Measurements from ENCODE around the gene GPR158.

The GPR158 gene

DNA sequence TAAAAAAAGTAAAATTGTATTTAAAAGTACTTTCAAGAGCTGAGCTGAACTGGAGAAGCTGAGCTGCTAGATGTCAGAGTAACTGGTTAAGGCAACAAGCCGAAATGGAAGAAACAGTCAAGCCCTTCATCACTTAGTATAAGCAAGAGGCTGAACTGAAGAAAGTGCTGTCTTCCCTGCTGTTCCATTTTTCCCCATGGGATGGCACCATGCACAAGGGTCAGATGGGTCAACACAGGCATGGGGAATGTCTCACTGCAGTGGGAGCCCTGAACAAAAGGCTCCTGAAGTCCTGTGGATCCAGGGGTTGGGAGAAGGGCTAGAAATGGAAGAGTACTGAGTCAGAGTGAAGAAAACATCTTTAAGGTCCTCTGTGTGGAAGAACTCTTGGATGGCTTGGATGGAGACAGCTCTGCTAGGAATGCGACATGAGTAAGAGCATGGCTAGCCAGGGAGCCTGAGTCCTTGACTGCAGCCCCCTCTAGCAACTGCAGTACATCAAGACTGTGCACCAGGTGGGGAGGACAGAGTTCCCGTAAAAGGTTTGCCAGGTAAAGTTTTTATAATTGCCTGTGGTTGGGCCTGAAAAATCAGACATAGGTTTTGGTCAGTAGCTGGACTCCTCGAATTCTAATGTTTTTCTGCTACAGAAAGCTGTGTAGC, 348.3 kb downstream of the GPR158 start:
- Histone ChIP-seq H3K4me3 (ENCODE audit: low read depth, low read length) (no peak overlapping the region), H3K36me3 (no peaks in the 10 kb centered on the region), H3K9me3 (no peaks in the 10 kb centered on the region), H3K4me1 (peaks cover 4% of the 10 kb centered on the region), H3K27me3 (no peaks in the 10 kb centered on the region)
- DNase-seq: peak; percentile 55
- TF ChIP-seq, protein P1, sequence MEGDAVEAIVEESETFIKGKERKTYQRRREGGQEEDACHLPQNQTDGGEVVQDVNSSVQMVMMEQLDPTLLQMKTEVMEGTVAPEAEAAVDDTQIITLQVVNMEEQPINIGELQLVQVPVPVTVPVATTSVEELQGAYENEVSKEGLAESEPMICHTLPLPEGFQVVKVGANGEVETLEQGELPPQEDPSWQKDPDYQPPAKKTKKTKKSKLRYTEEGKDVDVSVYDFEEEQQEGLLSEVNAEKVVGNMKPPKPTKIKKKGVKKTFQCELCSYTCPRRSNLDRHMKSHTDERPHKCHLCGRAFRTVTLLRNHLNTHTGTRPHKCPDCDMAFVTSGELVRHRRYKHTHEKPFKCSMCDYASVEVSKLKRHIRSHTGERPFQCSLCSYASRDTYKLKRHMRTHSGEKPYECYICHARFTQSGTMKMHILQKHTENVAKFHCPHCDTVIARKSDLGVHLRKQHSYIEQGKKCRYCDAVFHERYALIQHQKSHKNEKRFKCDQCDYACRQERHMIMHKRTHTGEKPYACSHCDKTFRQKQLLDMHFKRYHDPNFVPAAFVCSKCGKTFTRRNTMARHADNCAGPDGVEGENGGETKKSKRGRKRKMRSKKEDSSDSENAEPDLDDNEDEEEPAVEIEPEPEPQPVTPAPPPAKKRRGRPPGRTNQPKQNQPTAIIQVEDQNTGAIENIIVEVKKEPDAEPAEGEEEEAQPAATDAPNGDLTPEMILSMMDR (IDR thresholded peaks at IDR 0.05; ENCODE audit: low read depth, low read length): peak; percentile 63

DNA sequence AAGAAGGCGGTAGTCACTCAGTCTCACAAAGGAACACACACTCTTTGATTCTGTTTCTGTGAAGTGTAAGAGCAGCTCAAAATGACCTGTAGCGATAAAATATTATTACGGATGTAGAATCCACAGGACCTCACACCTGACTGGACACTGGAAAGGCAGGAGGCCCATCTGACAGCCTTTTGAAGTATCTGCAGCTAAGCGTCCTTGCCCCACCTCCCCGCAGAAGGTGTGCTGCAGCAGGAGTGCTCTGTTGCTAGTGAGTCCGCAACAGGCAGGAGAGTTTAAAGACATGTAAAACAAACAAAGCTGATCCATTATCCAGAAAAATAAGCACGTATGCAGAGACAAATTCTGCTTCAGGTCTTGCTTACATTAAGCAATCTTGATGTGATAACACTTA, 355.5 kb downstream of the GPR158 start:
- Histone ChIP-seq H3K36me3 (no peaks in the 10 kb centered on the region), H3K4me1 (no peaks in the 10 kb centered on the region), H3K9me3 (no peaks in the 10 kb centered on the region), H3K4me3 (ENCODE audit: low read depth, low read length) (no peak overlapping the region), H3K27me3 (no peaks in the 10 kb centered on the region)
- no peak for DNase-seq
- TF ChIP-seq, protein P1 (IDR thresholded peaks at IDR 0.05; ENCODE audit: low read depth, low read length): no peak

DNA sequence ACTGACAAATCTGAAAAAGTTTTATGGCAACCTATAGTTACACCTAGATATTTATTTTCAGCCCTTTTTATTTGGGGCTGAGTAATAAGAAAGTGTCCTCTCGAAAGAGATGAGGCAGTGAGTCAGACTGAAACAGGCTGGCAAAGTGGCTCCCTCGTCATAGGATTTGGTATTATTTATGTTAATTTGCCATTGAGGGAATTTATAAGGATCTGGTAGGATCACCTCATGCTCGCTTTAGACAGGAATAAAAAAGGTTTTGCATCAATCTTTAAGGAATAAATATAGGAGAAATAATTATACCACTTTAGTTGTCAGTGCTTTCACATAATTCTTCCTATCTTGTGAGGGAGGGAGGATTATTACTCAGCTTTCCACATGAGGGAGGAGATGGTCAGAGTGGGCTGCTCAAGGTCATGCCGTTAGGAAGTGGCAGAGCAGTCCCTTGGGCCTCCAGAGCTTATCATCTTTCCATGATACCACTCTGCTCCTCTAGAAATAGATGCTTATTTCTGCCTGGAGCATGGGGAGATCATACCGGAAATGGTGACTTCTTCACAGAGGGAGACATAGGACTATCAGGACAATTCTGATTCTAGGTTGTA, 356.8 kb downstream of the GPR158 start:
- H3K4me3 ChIP-seq (ENCODE audit: low read depth, low read length): no peak overlapping the region
- no peaks in the 10 kb centered on the region for H3K4me1 ChIP-seq
- TF ChIP-seq, protein P1 (IDR thresholded peaks at IDR 0.05; ENCODE audit: low read depth, low read length): no peak
- no peaks in the 10 kb centered on the region for H3K9me3 ChIP-seq
- H3K36me3 ChIP-seq: no peaks in the 10 kb centered on the region
- DNase-seq: no peak
- H3K27me3 ChIP-seq: no peaks in the 10 kb centered on the region

DNA sequence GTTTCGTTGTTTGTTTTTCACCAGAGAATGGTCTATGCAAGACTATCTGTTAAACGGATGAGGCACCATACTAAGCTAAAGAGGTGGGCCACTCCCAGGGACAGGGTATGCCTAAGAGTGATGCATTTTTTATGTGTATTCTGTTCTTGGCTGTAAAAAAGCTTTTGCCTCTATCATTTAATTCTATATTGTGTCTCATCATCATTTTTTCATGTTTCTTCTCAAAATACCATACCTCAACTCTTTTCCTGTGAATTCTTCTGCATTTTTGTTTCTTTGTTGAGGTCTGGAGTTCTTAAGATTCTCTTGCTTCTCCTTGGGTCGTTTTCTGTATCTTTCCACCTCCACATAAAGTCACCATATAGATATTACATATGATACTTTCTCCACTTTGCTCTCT, 357.4 kb downstream of the GPR158 start:
- no peak for DNase-seq
- Histone ChIP-seq H3K36me3 (no peaks in the 10 kb centered on the region), H3K4me1 (no peaks in the 10 kb centered on the region), H3K4me3 (ENCODE audit: low read depth, low read length) (no peak overlapping the region), H3K27me3 (no peaks in the 10 kb centered on the region), H3K9me3 (no peaks in the 10 kb centered on the region)
- TF ChIP-seq, protein P1 (IDR thresholded peaks at IDR 0.05; ENCODE audit: low read depth, low read length): no peak

DNA sequence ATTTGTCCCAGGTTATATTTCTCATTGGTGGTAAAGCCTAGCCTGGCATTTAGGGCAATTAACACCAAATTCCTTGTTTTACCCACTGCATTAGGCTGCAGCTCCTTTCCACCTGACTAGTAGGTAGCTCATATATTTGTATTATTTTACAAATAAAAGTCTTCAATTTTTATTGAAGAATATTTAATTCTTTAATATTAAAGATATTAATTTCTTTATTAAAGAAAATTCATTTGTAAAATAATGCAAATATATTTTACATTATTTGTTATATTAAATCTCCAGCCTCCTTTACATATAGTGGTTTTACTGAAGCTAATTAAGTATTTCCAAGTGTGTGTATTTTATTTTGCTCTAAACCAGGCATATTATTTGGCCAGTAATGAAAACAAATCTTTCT, 361.2 kb downstream of the GPR158 start:
- Histone ChIP-seq H3K9me3 (no peaks in the 10 kb centered on the region), H3K4me1 (no peaks in the 10 kb centered on the region), H3K4me3 (ENCODE audit: low read depth, low read length) (no peak overlapping the region), H3K36me3 (no peaks in the 10 kb centered on the region), H3K27me3 (no peaks in the 10 kb centered on the region)
- TF ChIP-seq, protein P1 (IDR thresholded peaks at IDR 0.05; ENCODE audit: low read depth, low read length): no peak
- no peak for DNase-seq

DNA sequence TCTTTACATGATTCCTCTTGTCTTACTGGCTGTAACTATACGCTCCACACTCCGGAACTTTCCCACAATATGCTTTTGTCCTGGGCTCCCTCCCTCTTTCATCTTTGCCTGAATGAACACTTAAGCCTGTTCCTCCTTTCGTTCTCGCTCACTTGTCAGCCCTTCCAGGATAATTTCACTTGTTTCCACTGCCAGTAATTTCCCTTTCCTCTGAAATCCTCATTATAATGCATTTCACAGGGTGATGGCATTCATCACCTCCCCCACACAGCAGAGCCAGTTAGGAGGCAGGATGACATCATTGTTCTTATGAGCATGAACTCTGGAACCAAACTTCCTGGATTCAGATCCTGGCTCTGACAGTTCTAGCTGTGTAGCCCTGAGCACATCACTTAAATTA, 372.6 kb downstream of the GPR158 start:
- Histone ChIP-seq H3K27me3 (no peaks in the 10 kb centered on the region), H3K4me3 (ENCODE audit: low read depth, low read length) (no peak overlapping the region), H3K9me3 (no peaks in the 10 kb centered on the region), H3K36me3 (no peaks in the 10 kb centered on the region), H3K4me1 (no peaks in the 10 kb centered on the region)
- TF ChIP-seq, protein P1 (IDR thresholded peaks at IDR 0.05; ENCODE audit: low read depth, low read length): no peak
- no peak for DNase-seq

Data from BE2C (cell line).